ENCODE data around the gene AIP.

AIP gene

GRCh38 chr11:67525275-67525976 lies 42.6 kb downstream of the AIP start:
- in situ Hi-C loops (cut with MboI; ENCODE audit: low sequenced_read_pairs), result no loop called here

- in situ Hi-C loops (cut with MboI; ENCODE audit: low sequenced_read_pairs), result no loop called here
These were observed 45.5 kb downstream of the AIP start for GRCh38 chr11:67528376-67528775.

- in situ Hi-C loops (cut with MboI; ENCODE audit: low sequenced_read_pairs), result no loop called here
These were observed 47.4 kb downstream of the AIP start for GRCh38 chr11:67530282-67530592.

- in situ Hi-C loops (cut with MboI; ENCODE audit: low sequenced_read_pairs), result no loop called here
These were observed 50.1 kb downstream of the AIP start for GRCh38 chr11:67532889-67533288.

GRCh38 chr11:67534070-67534679 lies 51.3 kb downstream of the AIP start:
- in situ Hi-C loops (cut with MboI; ENCODE audit: low sequenced_read_pairs), result no loop called here

- in situ Hi-C loops (cut with MboI; ENCODE audit: low sequenced_read_pairs), result no loop called here
These were observed 52.7 kb downstream of the AIP start for GRCh38 chr11:67535561-67535960.

- in situ Hi-C loops (cut with MboI; ENCODE audit: low sequenced_read_pairs), result no loop called here
These were observed 55.5 kb downstream of the AIP start for GRCh38 chr11:67538306-67538705.

- in situ Hi-C loops (cut with MboI; ENCODE audit: low sequenced_read_pairs), result no loop called here
These were observed 56.1 kb downstream of the AIP start for GRCh38 chr11:67538823-67539505.

GRCh38 chr11:67539550-67539949 lies 56.7 kb downstream of the AIP start:
- in situ Hi-C loops (cut with MboI; ENCODE audit: low sequenced_read_pairs), result no loop called here
